ENCODE data around the gene HSFX3.

Gene HSFX3

DNA sequence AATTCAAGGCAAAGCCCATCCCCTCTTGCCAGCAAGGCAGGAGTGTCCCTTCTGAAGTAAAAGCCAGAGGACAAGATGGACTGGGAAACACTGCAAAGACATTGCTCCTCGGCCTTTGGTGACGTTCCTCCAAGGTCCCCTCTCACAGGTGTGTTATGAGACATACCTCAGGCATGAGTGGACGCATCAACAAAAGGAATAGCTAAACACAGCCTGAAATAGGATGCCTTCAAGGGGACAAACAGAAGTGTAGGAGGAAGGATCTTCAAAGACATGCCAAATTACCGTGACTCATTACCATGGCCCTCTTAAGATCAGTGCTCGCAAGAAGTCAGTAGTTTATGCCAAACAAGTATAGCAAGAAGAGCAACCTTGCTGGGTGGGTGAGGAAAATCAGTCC is 38.6 kb downstream of the HSFX3 start:
- H3K4me2 ChIP-seq (ENCODE audit: insufficient read depth, low read length): no peak overlapping the region
- no peak for DNase-seq
- no peak overlapping the region for H3K9ac ChIP-seq (ENCODE audit: low read depth, low read length)
- H2AFZ ChIP-seq (ENCODE audit: low read depth, low read length): no peak overlapping the region
- no peaks in the 10 kb centered on the region for H4K20me1 ChIP-seq (ENCODE audit: insufficient read depth, low read length)
- no peak for TF ChIP-seq EZH2 (IDR thresholded peaks at IDR 0.05; ENCODE audit: borderline replicate concordance, low read depth, low read length, severe bottlenecking)
- TF ChIP-seq, protein P1, sequence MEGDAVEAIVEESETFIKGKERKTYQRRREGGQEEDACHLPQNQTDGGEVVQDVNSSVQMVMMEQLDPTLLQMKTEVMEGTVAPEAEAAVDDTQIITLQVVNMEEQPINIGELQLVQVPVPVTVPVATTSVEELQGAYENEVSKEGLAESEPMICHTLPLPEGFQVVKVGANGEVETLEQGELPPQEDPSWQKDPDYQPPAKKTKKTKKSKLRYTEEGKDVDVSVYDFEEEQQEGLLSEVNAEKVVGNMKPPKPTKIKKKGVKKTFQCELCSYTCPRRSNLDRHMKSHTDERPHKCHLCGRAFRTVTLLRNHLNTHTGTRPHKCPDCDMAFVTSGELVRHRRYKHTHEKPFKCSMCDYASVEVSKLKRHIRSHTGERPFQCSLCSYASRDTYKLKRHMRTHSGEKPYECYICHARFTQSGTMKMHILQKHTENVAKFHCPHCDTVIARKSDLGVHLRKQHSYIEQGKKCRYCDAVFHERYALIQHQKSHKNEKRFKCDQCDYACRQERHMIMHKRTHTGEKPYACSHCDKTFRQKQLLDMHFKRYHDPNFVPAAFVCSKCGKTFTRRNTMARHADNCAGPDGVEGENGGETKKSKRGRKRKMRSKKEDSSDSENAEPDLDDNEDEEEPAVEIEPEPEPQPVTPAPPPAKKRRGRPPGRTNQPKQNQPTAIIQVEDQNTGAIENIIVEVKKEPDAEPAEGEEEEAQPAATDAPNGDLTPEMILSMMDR (IDR thresholded peaks at IDR 0.05; ENCODE audit: borderline replicate concordance, extremely low read depth, low read length, poor library complexity, severe bottlenecking): no peak
- no peaks in the 10 kb centered on the region for H3K79me2 ChIP-seq (ENCODE audit: insufficient read depth, low read length)
- peaks cover 35% of the 10 kb centered on the region for H3K4me1 ChIP-seq (ENCODE audit: insufficient read depth, low read length)
- H3K27me3 ChIP-seq (ENCODE audit: insufficient read depth, low read length, poor library complexity): no peaks in the 10 kb centered on the region
- no peaks in the 10 kb centered on the region for H3K9me3 ChIP-seq (ENCODE audit: insufficient read depth, low read length, severe bottlenecking)
- H3K4me3 ChIP-seq (ENCODE audit: low read depth in 1 of 2, low read length in 2 of 2): no peak overlapping the region
- no peaks in the 10 kb centered on the region for H3K36me3 ChIP-seq (ENCODE audit: insufficient read depth, low read length)
- H3K27ac ChIP-seq (ENCODE audit: low read length): no peak overlapping the region
- no peak for ATAC-seq (ENCODE audit: insufficient read depth, low read depth)

GRCh38 chrX:149510386-149510785 is 39.3 kb downstream of the HSFX3 start:
- TF ChIP-seq EZH2 (IDR thresholded peaks at IDR 0.05; ENCODE audit: borderline replicate concordance, low read depth, low read length, severe bottlenecking): no peak
- TF ChIP-seq, protein P1 (IDR thresholded peaks at IDR 0.05; ENCODE audit: borderline replicate concordance, extremely low read depth, low read length, poor library complexity, severe bottlenecking): no peak
- Histone ChIP-seq H3K4me2 (ENCODE audit: insufficient read depth, low read length) (no peak overlapping the region), H4K20me1 (ENCODE audit: insufficient read depth, low read length) (no peaks in the 10 kb centered on the region), H3K4me3 (ENCODE audit: low read depth in 1 of 2, low read length in 2 of 2) (no peak overlapping the region), H3K27ac (ENCODE audit: low read length) (no peak overlapping the region), H2AFZ (ENCODE audit: low read depth, low read length) (no peak overlapping the region), H3K9ac (ENCODE audit: low read depth, low read length) (no peak overlapping the region), H3K27me3 (ENCODE audit: insufficient read depth, low read length, poor library complexity) (no peaks in the 10 kb centered on the region), H3K9me3 (ENCODE audit: insufficient read depth, low read length, severe bottlenecking) (no peaks in the 10 kb centered on the region), H3K36me3 (ENCODE audit: insufficient read depth, low read length) (no peaks in the 10 kb centered on the region), H3K4me1 (ENCODE audit: insufficient read depth, low read length) (peaks cover 42% of the 10 kb centered on the region), H3K79me2 (ENCODE audit: insufficient read depth, low read length) (no peaks in the 10 kb centered on the region)
- DNase-seq (no peak), ATAC-seq (ENCODE audit: insufficient read depth, low read depth) (no peak)

DNA sequence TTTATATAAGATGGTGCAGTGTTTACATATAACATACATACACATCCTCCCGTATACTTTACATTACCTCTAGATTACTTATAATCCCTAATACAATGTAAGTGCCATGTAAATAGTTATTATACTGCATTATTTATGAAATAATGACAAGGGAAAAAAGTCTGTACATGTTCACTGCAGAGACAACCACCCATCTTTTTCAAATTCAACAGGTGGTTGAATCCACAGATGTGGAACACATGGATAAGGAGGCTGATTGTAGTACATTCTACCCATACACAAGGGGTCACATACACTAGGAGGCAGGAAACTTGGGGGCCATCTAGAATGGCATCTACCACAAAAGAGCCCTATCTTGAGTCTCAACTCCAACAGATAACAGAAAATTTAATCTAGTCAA is 41.3 kb downstream of the HSFX3 start:
- Histone ChIP-seq H3K9me3 (ENCODE audit: insufficient read depth, low read length, severe bottlenecking) (no peaks in the 10 kb centered on the region), H3K27me3 (ENCODE audit: insufficient read depth, low read length, poor library complexity) (no peaks in the 10 kb centered on the region), H3K4me1 (ENCODE audit: insufficient read depth, low read length) (peaks cover 37% of the 10 kb centered on the region), H4K20me1 (ENCODE audit: insufficient read depth, low read length) (peaks cover 3% of the 10 kb centered on the region; the same call in 1 of the 2 replicates), H3K36me3 (ENCODE audit: insufficient read depth, low read length) (no peaks in the 10 kb centered on the region), H3K79me2 (ENCODE audit: insufficient read depth, low read length) (peaks cover 10% of the 10 kb centered on the region), H3K4me2 (ENCODE audit: insufficient read depth, low read length) (no peak overlapping the region), H3K4me3 (ENCODE audit: low read depth in 1 of 2, low read length in 2 of 2) (no peak overlapping the region), H3K9ac (ENCODE audit: low read depth, low read length) (no peak overlapping the region), H2AFZ (ENCODE audit: low read depth, low read length) (no peak overlapping the region), H3K27ac (ENCODE audit: low read length) (no peak overlapping the region)
- TF ChIP-seq, protein P1 (IDR thresholded peaks at IDR 0.05; ENCODE audit: borderline replicate concordance, extremely low read depth, low read length, poor library complexity, severe bottlenecking): no peak
- TF ChIP-seq EZH2 (IDR thresholded peaks at IDR 0.05; ENCODE audit: borderline replicate concordance, low read depth, low read length, severe bottlenecking): no peak
- DNase-seq (no peak), ATAC-seq (ENCODE audit: insufficient read depth, low read depth) (no peak)

GRCh38 chrX:149506349-149506748 is 43.4 kb downstream of the HSFX3 start:
- no peaks in the 10 kb centered on the region for H3K27me3 ChIP-seq (ENCODE audit: insufficient read depth, low read length, poor library complexity)
- H3K4me1 ChIP-seq (ENCODE audit: insufficient read depth, low read length): peaks cover 36% of the 10 kb centered on the region
- no peak overlapping the region for H3K9ac ChIP-seq (ENCODE audit: low read depth, low read length)
- no peaks in the 10 kb centered on the region for H3K9me3 ChIP-seq (ENCODE audit: insufficient read depth, low read length, severe bottlenecking)
- H3K79me2 ChIP-seq (ENCODE audit: insufficient read depth, low read length): peaks cover 12% of the 10 kb centered on the region
- no peak overlapping the region for H3K4me3 ChIP-seq (ENCODE audit: low read depth in 1 of 2, low read length in 2 of 2)
- H3K36me3 ChIP-seq (ENCODE audit: insufficient read depth, low read length): peaks cover 11% of the 10 kb centered on the region
- peaks cover 3% of the 10 kb centered on the region; the same call in 1 of the 2 replicates for H4K20me1 ChIP-seq (ENCODE audit: insufficient read depth, low read length)
- H2AFZ ChIP-seq (ENCODE audit: low read depth, low read length): no peak overlapping the region
- H3K4me2 ChIP-seq (ENCODE audit: insufficient read depth, low read length): no peak overlapping the region
- ATAC-seq (ENCODE audit: insufficient read depth, low read depth) (no peak), DNase-seq (no peak)
- no peak for TF ChIP-seq EZH2 (IDR thresholded peaks at IDR 0.05; ENCODE audit: borderline replicate concordance, low read depth, low read length, severe bottlenecking)
- H3K27ac ChIP-seq (ENCODE audit: low read length): no peak overlapping the region

Measured in DND-41 (cell line).